GM12874 (cell line): ENCODE data around the gene ZNF76.

Source experiments
- TF ChIP-seq, protein P1 (sequence below): IDR thresholded peaks from 2 replicates; pipeline ENCODE4 v1.5.1; 2011; ENCODE audit warnings: low read depth, mild to moderate bottlenecking, control low read depth, low read length, moderate library complexity; ENCODE audit not compliant: insufficient read depth

ZNF76 gene

GRCh38 chr6:35273822-35274559 lies 14.5 kb downstream of the ZNF76 start:
- TF ChIP-seq, protein P1, sequence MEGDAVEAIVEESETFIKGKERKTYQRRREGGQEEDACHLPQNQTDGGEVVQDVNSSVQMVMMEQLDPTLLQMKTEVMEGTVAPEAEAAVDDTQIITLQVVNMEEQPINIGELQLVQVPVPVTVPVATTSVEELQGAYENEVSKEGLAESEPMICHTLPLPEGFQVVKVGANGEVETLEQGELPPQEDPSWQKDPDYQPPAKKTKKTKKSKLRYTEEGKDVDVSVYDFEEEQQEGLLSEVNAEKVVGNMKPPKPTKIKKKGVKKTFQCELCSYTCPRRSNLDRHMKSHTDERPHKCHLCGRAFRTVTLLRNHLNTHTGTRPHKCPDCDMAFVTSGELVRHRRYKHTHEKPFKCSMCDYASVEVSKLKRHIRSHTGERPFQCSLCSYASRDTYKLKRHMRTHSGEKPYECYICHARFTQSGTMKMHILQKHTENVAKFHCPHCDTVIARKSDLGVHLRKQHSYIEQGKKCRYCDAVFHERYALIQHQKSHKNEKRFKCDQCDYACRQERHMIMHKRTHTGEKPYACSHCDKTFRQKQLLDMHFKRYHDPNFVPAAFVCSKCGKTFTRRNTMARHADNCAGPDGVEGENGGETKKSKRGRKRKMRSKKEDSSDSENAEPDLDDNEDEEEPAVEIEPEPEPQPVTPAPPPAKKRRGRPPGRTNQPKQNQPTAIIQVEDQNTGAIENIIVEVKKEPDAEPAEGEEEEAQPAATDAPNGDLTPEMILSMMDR, result no peak

GRCh38 chr6:35275744-35276260 lies 16.3 kb downstream of the ZNF76 start:
- TF ChIP-seq, protein P1, result no peak

GRCh38 chr6:35278708-35279107 lies 19.2 kb downstream of the ZNF76 start:
- TF ChIP-seq, protein P1, result no peak

DNA sequence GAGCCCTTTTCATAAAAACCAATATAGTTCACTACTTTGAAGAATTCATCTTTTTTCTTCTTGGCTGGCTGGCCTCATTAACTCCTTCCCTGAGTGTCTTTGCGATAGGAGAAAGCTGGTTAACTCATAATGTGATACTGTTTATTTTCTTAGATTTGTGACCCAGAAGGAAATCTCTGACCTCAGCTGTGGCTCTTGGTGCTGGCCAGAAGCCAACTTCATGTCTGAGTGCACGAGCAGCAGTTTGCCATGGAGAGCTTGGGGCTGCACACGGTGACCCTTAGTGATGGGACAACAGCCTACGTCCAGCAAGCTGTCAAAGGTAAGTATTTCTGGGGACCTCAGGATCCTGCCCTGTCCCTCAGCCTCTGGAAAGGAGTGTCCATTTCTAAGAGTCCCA lies 21.4 kb downstream of the ZNF76 start:
- TF ChIP-seq, protein P1, result no peak

- TF ChIP-seq, protein P1, result no peak
Measured at GRCh38 chr6:35282472-35282871, 22.9 kb downstream of the ZNF76 start.

DNA sequence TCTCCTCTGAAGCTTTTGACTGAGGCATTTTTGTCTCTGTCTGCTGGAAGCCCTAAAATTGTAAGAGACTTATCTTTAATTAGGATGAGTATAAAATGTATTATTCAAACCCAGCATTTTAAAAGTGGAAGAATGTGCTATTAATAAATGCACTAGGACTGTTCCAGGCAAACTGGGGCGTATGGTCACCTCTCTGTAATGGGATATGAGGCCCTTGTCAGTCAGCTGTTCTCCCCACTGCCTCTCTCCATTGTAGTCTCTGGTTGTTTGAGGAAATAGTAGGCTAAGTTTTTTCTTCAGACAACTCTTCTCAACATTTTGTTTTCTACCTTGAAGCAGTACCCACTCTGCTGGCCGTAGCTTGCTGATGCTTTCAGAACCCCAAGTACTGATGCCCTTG lies 23.8 kb downstream of the ZNF76 start:
- TF ChIP-seq, protein P1, result no peak

GRCh38 chr6:35287671-35288396 lies 28.3 kb downstream of the ZNF76 start:
- TF ChIP-seq, protein P1, result no peak
